Stomach (tissue), 4 donors: ENCODE data around the gene TTLL3.
"Not testable (repeated sequence)": the region's sequence is repeated elsewhere in the genome, so short reads cannot be mapped to it uniquely, and the experiment has no call there.

ENCODE experiments used
- EP300 ChIP-seq: sonication (generic); formaldehyde crosslinking; IDR thresholded peaks from one replicate; pipeline ENCODE4 v1.6.1; 2017; ENCODE audit warnings: antibody characterized with exemption
- POLR2AphosphoS5 ChIP-seq, 3 donors: sonication (generic); formaldehyde crosslinking; IDR thresholded peaks; one replicate each; pipeline ENCODE4 v1.6.1; 2016; ENCODE audit warnings: antibody characterized with exemption in 3 of 3
- TF ChIP-seq, protein P1 (sequence below), 7 experiments: fragments of 450-650 bp in 4 of 7; fragments of 200-600 bp in 3 of 7; sonication (generic) in 3 of 7; IDR thresholded peaks; one replicate each; pipeline ENCODE4 v1.5.1; 2016 to 2019; ENCODE audit warnings: antibody characterized with exemption in 7 of 7, control low read depth in 2 of 7, mild to moderate bottlenecking in 1 of 7

- TF ChIP-seq POLR2AphosphoS5 (IDR thresholded peaks at IDR 0.05); EP300: not testable (repeated sequence)
- TF ChIP-seq, protein P1, sequence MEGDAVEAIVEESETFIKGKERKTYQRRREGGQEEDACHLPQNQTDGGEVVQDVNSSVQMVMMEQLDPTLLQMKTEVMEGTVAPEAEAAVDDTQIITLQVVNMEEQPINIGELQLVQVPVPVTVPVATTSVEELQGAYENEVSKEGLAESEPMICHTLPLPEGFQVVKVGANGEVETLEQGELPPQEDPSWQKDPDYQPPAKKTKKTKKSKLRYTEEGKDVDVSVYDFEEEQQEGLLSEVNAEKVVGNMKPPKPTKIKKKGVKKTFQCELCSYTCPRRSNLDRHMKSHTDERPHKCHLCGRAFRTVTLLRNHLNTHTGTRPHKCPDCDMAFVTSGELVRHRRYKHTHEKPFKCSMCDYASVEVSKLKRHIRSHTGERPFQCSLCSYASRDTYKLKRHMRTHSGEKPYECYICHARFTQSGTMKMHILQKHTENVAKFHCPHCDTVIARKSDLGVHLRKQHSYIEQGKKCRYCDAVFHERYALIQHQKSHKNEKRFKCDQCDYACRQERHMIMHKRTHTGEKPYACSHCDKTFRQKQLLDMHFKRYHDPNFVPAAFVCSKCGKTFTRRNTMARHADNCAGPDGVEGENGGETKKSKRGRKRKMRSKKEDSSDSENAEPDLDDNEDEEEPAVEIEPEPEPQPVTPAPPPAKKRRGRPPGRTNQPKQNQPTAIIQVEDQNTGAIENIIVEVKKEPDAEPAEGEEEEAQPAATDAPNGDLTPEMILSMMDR (IDR thresholded peaks at IDR 0.05), result not testable (repeated sequence)
Measured at GRCh38 chr3:9872067-9872466, 62.0 kb downstream of the TTLL3 start.
